Sigmoid colon (tissue), 4 donors: Measurements from ENCODE around the gene SMARCA1.

Source experiments
- EP300 ChIP-seq, 4 donors: sonication (generic); formaldehyde crosslinking; IDR thresholded peaks; one replicate each; pipeline ENCODE4 v1.6.1; 2017; ENCODE audit warnings: antibody characterized with exemption in 4 of 4
- POLR2A ChIP-seq, 2 donors: fragments of 450-650 bp; IDR thresholded peaks; one replicate each; pipeline ENCODE4 v1.6.1; 2016; ENCODE audit warnings: antibody characterized with exemption in 2 of 2, mild to moderate bottlenecking in 2 of 2, moderate library complexity in 2 of 2
- POLR2AphosphoS5 ChIP-seq, 4 donors: sonication (generic); formaldehyde crosslinking; IDR thresholded peaks; one replicate each; pipeline ENCODE4 v1.6.1; 2017; ENCODE audit warnings: antibody characterized with exemption in 4 of 4
- TF ChIP-seq, protein P1 (sequence below), 4 experiments: fragments of 450-650 bp in 3 of 4; fragments of 200-600 bp in 1 of 4; IDR thresholded peaks; one replicate each; pipeline ENCODE4 v1.5.1; 2016 to 2019; ENCODE audit warnings: antibody characterized with exemption in 4 of 4, mild to moderate bottlenecking in 3 of 4, moderate library complexity in 2 of 4

DNA sequence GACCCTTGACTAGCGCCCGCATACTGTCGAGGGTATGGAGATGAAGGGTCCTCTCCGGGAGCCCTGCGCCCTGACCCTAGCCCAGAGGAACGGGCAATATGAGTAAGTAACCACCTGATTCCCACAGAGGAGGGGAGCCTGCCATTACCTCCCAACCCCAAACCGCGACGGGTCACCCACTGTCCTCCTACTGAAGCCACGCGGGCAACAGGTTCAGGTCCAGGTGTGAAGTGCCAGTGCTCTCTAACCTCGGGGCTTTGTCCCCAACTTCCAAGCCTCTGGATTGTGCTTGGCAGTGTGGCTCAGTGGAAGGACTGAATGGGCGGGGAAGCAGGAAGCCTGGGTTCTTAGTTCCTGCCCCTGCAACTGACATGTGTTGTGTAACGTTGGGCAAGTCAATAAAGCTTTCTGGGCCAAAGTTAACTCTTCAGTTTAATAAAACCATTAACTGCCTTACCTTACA is 17.5 kb upstream of the SMARCA1 start:
- TF ChIP-seq, protein P1, sequence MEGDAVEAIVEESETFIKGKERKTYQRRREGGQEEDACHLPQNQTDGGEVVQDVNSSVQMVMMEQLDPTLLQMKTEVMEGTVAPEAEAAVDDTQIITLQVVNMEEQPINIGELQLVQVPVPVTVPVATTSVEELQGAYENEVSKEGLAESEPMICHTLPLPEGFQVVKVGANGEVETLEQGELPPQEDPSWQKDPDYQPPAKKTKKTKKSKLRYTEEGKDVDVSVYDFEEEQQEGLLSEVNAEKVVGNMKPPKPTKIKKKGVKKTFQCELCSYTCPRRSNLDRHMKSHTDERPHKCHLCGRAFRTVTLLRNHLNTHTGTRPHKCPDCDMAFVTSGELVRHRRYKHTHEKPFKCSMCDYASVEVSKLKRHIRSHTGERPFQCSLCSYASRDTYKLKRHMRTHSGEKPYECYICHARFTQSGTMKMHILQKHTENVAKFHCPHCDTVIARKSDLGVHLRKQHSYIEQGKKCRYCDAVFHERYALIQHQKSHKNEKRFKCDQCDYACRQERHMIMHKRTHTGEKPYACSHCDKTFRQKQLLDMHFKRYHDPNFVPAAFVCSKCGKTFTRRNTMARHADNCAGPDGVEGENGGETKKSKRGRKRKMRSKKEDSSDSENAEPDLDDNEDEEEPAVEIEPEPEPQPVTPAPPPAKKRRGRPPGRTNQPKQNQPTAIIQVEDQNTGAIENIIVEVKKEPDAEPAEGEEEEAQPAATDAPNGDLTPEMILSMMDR (IDR thresholded peaks at IDR 0.05) = no peak
- TF ChIP-seq POLR2A (IDR thresholded peaks at IDR 0.05) (no peak), EP300 (IDR thresholded peaks at IDR 0.05) (no peak), POLR2AphosphoS5 (IDR thresholded peaks at IDR 0.05) (no peak)
